GM18526 (cell line): ENCODE measurements around the gene ERP44.

Source experiments
- POLR2A ChIP-seq: IDR thresholded peaks from 3 replicates; pipeline ENCODE4 v1.6.1; 2011; ENCODE audit not compliant: insufficient read length; ENCODE audit errors: extremely low read depth

Gene ERP44

DNA sequence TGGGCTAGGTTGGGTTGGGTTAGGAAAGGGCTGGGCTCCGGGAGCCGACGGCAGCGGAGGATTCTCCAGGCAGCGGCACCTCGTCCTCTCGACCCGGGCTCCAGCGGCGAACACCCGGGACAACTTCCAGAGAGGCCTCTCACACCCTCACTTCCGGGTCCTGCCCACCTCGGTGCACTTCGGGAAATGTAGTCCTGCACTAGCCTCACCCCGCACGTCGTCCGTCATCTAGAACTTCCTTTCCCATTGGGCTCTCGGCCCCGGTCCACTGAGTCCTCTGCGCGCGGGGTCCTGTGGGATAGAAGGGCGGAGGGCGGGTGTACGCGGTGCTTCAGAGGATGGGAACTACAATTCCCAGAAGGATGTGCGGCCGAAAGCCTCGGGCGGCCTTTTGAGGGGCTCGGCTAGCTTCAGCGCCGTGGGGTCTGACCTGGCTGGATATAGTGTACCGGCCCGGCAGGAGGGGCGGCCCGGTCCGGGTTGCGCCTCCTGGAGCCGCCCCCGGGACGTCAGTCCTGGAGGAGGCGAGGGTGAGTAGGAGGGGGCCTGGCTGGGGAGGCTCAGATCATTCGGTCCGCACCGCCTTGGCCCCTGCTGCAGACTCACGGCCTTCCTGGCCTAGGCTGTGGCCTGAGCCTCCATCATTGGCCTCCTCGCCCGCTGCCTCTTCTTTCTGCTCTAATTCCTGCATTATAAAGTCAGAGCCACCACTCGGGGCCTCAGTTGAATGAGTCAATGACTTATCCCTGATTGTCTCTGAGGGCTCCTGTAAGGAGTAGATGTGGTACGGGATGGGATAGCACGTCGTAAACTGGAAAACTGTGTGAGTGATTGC is at the start of gene ERP44, which contains the start of gene INVS:
Gene ERP44, minus strand, starts transcription at position 114 of the 835 bp plus-strand sequence. CDS start 160 bp downstream, outside the sequence.
Gene INVS, plus strand, starts transcription at position 357 of the 835 bp plus-strand sequence. CDS start 5,279 bp downstream, outside the sequence.
- TF ChIP-seq POLR2A = peak; percentile 79

DNA sequence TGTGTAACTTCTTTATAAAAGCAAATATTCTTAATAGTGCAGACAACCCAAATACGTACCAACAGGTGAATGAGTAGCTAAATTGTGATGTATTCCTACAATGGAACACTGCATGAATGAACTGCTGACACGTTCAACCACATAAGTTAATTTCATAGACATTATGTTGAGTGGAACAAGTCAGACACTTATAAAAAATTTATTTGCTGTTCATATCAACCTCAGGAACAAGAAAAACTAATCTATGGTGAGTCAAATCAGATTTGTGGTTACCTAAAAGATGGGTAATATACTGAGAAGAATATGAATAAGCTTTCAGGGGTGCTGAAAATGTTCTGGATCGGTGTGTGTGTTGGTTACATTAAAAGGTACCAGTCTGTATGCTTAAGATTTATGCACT is 35.9 kb upstream of the ERP44 start:
- TF ChIP-seq POLR2A = no peak

- no peak for TF ChIP-seq POLR2A
These were observed 33.2 kb upstream of the ERP44 start for GRCh38 chr9:100131875-100132430.

GRCh38 chr9:100131216-100131615 is 32.4 kb upstream of the ERP44 start:
- TF ChIP-seq POLR2A = no peak

GRCh38 chr9:100129772-100130171 is 31.0 kb upstream of the ERP44 start:
- no peak for TF ChIP-seq POLR2A

GRCh38 chr9:100126423-100126822 is 27.6 kb upstream of the ERP44 start:
- no peak for TF ChIP-seq POLR2A

DNA sequence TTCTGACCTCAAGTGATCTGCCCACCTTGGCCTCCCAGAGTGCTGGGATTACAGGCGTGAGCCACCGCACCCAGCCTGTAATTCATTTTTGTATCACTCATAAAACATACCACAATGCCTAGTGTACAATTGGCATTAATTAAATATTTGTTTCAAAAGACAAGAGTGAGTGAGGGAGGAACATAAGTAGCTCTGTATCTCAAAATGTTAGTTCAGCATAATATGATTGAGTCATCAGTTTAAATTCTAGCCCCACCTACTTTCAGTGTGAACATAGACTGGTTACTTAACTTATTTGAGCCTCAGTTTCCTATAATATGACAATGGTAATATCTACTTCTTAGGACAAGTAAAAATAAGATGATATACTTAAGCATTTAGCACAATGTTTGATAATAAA is 27.1 kb upstream of the ERP44 start:
- TF ChIP-seq POLR2A = no peak

DNA sequence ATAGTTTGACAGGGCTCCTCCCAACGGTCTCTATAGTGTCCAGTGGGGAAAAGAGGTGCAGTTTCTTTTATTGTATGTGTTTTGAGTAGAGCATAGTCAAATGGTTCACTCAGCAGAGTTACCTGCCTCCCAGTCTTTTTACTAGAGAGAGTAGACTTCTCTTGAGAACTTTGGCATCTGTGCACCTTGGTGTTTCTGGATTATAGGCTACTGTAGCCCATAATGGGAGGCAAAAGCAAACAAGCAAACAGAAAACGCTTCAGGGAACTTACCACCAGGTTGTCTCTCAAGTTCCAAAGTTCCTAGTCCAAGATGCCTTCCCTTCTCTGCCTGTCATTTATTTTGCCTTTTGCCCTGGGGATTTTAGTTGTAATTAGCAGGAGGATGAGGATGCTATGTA is 26.4 kb upstream of the ERP44 start:
- no peak for TF ChIP-seq POLR2A

- TF ChIP-seq POLR2A = no peak
These were observed 21.5 kb upstream of the ERP44 start for GRCh38 chr9:100120286-100120685.

GRCh38 chr9:100117316-100117715 is 18.5 kb upstream of the ERP44 start:
- no peak for TF ChIP-seq POLR2A

DNA sequence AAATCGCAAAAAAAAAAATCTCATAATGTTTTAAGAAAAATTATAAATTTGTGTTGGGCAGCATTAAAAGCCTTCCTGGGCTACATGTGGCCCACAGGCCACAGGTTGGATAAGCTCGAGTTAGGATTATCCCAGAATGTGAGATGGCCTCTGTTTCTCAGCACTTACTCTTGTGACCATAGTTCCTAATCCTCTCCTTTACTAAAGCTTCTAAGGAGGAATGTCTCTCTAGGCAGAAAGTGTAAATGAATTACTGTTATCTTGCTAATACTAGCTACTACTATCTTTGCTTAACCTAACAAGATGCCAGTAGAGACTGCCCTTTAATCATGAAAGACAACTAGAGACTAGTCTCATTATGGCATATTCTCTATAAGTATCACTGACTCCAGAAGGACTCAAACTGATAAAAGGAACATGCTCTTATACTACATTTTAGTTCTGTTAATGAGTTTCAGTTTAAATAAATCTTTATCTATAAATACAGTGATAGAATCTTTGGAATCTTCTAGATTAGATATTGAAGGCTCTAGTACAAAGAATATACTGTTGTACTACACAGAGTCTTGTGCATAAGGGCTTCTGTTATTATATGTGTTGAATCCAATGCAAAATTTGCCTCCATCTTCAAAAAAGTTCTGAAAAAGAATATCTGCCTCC is 14.0 kb upstream of the ERP44 start:
- no peak for TF ChIP-seq POLR2A

DNA sequence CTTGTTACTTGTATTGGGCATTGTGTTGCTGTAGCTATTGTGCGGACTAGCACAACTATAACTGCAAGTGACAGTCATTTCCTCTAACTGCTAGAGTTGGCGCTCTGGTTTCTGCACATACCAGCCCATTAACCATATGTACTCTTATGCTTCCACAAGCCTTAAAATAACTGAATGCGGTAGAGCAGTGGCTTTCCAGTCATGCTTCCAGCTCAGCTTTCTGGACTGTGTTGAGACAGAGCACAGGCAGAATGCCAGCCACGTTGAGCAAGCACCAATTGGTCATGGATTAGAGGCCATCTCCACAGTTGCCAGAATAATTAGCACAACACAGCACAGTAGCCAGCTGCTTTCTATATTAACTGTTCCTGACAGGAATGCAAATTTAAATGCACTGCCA is 12.4 kb upstream of the ERP44 start:
- no peak for TF ChIP-seq POLR2A

DNA sequence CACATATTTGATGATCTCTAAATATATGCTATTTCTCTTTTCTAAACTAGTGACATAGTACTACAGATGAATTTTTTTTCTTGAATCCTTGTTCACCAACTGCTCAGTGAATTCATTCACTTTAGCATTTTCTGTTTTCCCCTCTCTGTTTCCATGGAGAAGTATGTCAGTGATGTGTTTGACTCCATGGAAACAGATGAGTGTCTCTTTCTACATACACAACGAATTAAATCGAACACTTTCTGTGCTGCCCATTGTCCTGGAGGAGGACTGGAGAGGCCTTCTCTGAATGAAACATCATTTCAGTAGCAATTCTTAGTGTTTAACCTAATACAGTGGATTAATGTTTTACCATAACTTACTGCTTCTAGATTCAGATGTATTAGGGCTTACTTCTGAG is 9.8 kb upstream of the ERP44 start:
- TF ChIP-seq POLR2A = no peak

DNA sequence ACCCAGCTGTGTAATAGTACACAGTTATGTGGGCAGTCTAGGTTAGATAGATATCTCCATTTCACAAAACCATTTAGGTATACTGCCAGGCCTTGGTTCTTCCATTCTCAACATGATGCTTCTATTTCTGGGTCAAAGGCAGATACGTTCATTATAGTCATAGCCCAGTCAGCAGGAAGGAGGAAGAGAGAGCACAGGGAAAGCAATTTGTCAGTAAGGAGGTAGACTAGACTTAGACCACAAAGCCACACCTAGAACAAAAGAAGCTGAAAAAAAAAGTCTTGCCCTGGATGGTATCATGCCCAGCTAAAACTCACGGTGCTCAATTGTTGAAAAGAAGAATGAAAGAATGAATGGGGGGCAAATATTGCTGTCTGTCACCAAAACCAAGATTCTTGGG is 7.8 kb upstream of the ERP44 start:
- TF ChIP-seq POLR2A = no peak

- TF ChIP-seq POLR2A = no peak
These were observed 7.1 kb upstream of the ERP44 start for GRCh38 chr9:100105861-100106260.

DNA sequence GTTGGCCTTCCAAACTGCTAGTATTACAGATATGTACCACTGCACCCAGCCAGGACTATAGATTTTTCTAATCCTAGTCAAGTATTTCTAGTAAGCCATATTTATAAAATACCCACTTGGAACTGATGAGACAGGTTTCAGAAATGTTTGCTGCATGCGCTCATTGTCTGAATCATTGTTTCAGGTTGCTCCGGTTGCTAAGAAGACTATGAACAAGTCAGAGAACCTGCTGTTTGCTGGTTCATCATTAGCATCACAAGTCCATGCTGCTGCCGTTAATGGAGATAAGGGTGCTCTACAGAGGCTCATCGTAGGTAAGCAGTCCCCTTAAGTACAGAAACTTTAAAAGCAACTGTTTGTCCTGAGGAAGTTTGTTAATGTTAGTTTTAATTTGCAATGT is 5.5 kb upstream of the ERP44 start:
- TF ChIP-seq POLR2A = no peak
